Femur (tissue), 1 donor: ENCODE data around the gene ARMC10.
"Not testable (repeated sequence)": the region's sequence is repeated elsewhere in the genome, so short reads cannot be mapped to it uniquely, and the experiment has no call there.

ENCODE experiments used
- DNase-seq: peaks from one replicate; pipeline ENCODE4 v3.0.0-alpha.2; 2017

Gene ARMC10

GRCh38 chr7:103074519-103075336 lies at the start of gene ARMC10, which contains the start of gene FBXL13:
ARMC10 (plus strand) TSS chr7:103075140; CDS start chr7:103075273, 133 bp downstream.
FBXL13 (minus strand) TSS chr7:103074796.
- DNase-seq: peak; percentile 94

GRCh38 chr7:103025341-103025740 lies 49.6 kb upstream of the ARMC10 start:
- no peak for DNase-seq

GRCh38 chr7:103031024-103031423 lies 43.9 kb upstream of the ARMC10 start:
- DNase-seq: no peak

GRCh38 chr7:103031781-103032180 lies 43.2 kb upstream of the ARMC10 start:
- DNase-seq: no peak

GRCh38 chr7:103034318-103034717 lies 40.6 kb upstream of the ARMC10 start:
- DNase-seq: not testable (repeated sequence)

- no peak for DNase-seq
Measured at GRCh38 chr7:103037476-103037822, 37.5 kb upstream of the ARMC10 start.

GRCh38 chr7:103037823-103038739 lies 36.9 kb upstream of the ARMC10 start:
- not testable (repeated sequence) for DNase-seq

GRCh38 chr7:103041815-103042214 lies 33.1 kb upstream of the ARMC10 start:
- not testable (repeated sequence) for DNase-seq

GRCh38 chr7:103048833-103049232 lies 26.1 kb upstream of the ARMC10 start:
- DNase-seq: no peak

GRCh38 chr7:103051519-103051918 lies 23.4 kb upstream of the ARMC10 start:
- no peak for DNase-seq

GRCh38 chr7:103056006-103056405 lies 18.9 kb upstream of the ARMC10 start:
- DNase-seq: not testable (repeated sequence)

- no peak for DNase-seq
Measured at GRCh38 chr7:103058122-103058521, 16.8 kb upstream of the ARMC10 start.

- no peak for DNase-seq
Measured at GRCh38 chr7:103059471-103059870, 15.5 kb upstream of the ARMC10 start.

- no peak for DNase-seq
Measured at GRCh38 chr7:103063895-103064294, 11.0 kb upstream of the ARMC10 start.

- no peak for DNase-seq
Measured at GRCh38 chr7:103065667-103066066, 9.3 kb upstream of the ARMC10 start.

GRCh38 chr7:103068414-103069403 lies 6.2 kb upstream of the ARMC10 start:
- no peak for DNase-seq

GRCh38 chr7:103071000-103071399 lies 3.9 kb upstream of the ARMC10 start:
- no peak for DNase-seq

- DNase-seq: no peak
Measured at GRCh38 chr7:103073989-103074518, 886 bp upstream of the ARMC10 start.

GRCh38 chr7:103075337-103075918 lies 488 bp downstream of the ARMC10 start:
- DNase-seq: peak; percentile 77

- DNase-seq: no peak
Measured at GRCh38 chr7:103076764-103077163, 1.8 kb downstream of the ARMC10 start.

- DNase-seq: no peak
Measured at GRCh38 chr7:103077318-103077717, 2.4 kb downstream of the ARMC10 start.

GRCh38 chr7:103078226-103078625 lies 3.3 kb downstream of the ARMC10 start:
- not testable (repeated sequence) for DNase-seq
